Esophagus muscularis mucosa (tissue), 3 donors: Measurements from ENCODE around the gene KCNIP3.

ENCODE experiments used
- CTCF ChIP-seq, 3 experiments: fragments of 200-600 bp in 2 of 3; fragments of 450-650 bp in 1 of 3; sonication (generic) in 2 of 3; IDR thresholded peaks; one replicate each; pipeline ENCODE4 v1.5.1; 2017 to 2019; ENCODE audit warnings: antibody characterized with exemption in 3 of 3, mild to moderate bottlenecking in 2 of 3, moderate library complexity in 1 of 3
- POLR2A ChIP-seq: fragments of 450-650 bp; IDR thresholded peaks from one replicate; pipeline ENCODE4 v1.6.1; 2017; ENCODE audit warnings: antibody characterized with exemption, moderate library complexity, mild to moderate bottlenecking, low read depth

GRCh38 chr2:95307036-95307435, 9.9 kb downstream of the KCNIP3 start:
- no peak for TF ChIP-seq POLR2A
- TF ChIP-seq CTCF (IDR thresholded peaks at IDR 0.05), result no peak
